ENCODE results near the gene NEDD9.

NEDD9 gene

GRCh38 chr6:11232193-11232769 lies at the start of gene NEDD9:
TSS of gene NEDD9 (minus strand) at chr6:11232668. CDS start at chr6:11232515, 153 bp downstream.
- peak; percentile 92 for DNase-seq

- no peak for DNase-seq
Measured at GRCh38 chr6:11282245-11282644, 49.8 kb upstream of the NEDD9 start.

GRCh38 chr6:11280394-11280793 lies 47.9 kb upstream of the NEDD9 start:
- no peak for DNase-seq

- no peak for DNase-seq
Measured at GRCh38 chr6:11279284-11279689, 46.8 kb upstream of the NEDD9 start.

GRCh38 chr6:11278207-11278559 lies 45.7 kb upstream of the NEDD9 start:
- DNase-seq, result peak; percentile 56

- DNase-seq, result no peak
Measured at GRCh38 chr6:11277275-11278206, 45.1 kb upstream of the NEDD9 start.

GRCh38 chr6:11276911-11277274 lies 44.4 kb upstream of the NEDD9 start:
- no peak for DNase-seq

GRCh38 chr6:11276228-11276627 lies 43.8 kb upstream of the NEDD9 start:
- no peak for DNase-seq

- DNase-seq, result no peak
Measured at GRCh38 chr6:11275598-11275997, 43.1 kb upstream of the NEDD9 start.

- DNase-seq, result no peak
Measured at GRCh38 chr6:11273406-11274065, 41.1 kb upstream of the NEDD9 start.

- no peak for DNase-seq
Measured at GRCh38 chr6:11272491-11273192, 40.2 kb upstream of the NEDD9 start.

GRCh38 chr6:11271228-11272020 lies 39.0 kb upstream of the NEDD9 start:
- DNase-seq, result no peak

- DNase-seq, result no peak
Measured at GRCh38 chr6:11270030-11271027, 37.9 kb upstream of the NEDD9 start.

- no peak for DNase-seq
Measured at GRCh38 chr6:11268978-11269377, 36.5 kb upstream of the NEDD9 start.

- no peak for DNase-seq
Measured at GRCh38 chr6:11266926-11267325, 34.5 kb upstream of the NEDD9 start.

GRCh38 chr6:11265932-11266331 lies 33.5 kb upstream of the NEDD9 start:
- DNase-seq, result no peak

GRCh38 chr6:11264100-11264499 lies 31.6 kb upstream of the NEDD9 start:
- no peak for DNase-seq

GRCh38 chr6:11263291-11263775 lies 30.9 kb upstream of the NEDD9 start:
- DNase-seq, result no peak

GRCh38 chr6:11262242-11262641 lies 29.8 kb upstream of the NEDD9 start:
- no peak for DNase-seq

- no peak for DNase-seq
Measured at GRCh38 chr6:11260249-11261038, 28.0 kb upstream of the NEDD9 start.
